ENCODE measurements around the gene STX8.
"Not testable (repeated sequence)": the region's sequence is repeated elsewhere in the genome, so short reads cannot be mapped to it uniquely, and the experiment has no call there.

- not testable (repeated sequence) for TF ChIP-seq POLR2A (IDR thresholded peaks at IDR 0.05; ENCODE audit: low read depth, low read length); TAF1 (IDR thresholded peaks at IDR 0.05; ENCODE audit: low read depth, low read length); POLR2AphosphoS5 (IDR thresholded peaks at IDR 0.05; ENCODE audit: low read depth, low read length); POU2F2 (IDR thresholded peaks at IDR 0.05; ENCODE audit: low read depth, low read length); PAX5 (IDR thresholded peaks at IDR 0.05; ENCODE audit: insufficient read depth, low read length, severe bottlenecking)
These were observed 318.0 kb downstream of the STX8 start for GRCh38 chr17:9257630-9257965.

Data from GM12891 (cell line).